Neural crest cell (in vitro differentiated cells): ENCODE results near the gene ZBTB6. TPM values are rescaled to one million over a fixed set of nuclear protein-coding genes. Genes with fewer than 3 reads are reported as not detected.
A peak's percentile ranks its signal among the peaks of the same experiment; 100 is the strongest.

Experiments
- DNase-seq: peaks from one replicate; pipeline ENCODE4 v3.0.0; 2021; ENCODE audit warnings: low read depth, mixed read lengths, low spot score
- H3K27ac Mint-ChIP-seq: one replicate; pipeline ENCODE4 v1.8.0; 2021; ENCODE audit warnings: mild to moderate bottlenecking, mixed read lengths; ENCODE audit not compliant: unreplicated experiment
- H3K27me3 Mint-ChIP-seq: 2 replicates; pipeline ENCODE4 v1.8.0; 2021; ENCODE audit warnings: low read depth, mild to moderate bottlenecking, mixed read lengths
- H3K36me3 Mint-ChIP-seq: 2 replicates; pipeline ENCODE4 v1.8.0; 2021; ENCODE audit warnings: low read depth, mild to moderate bottlenecking, mixed read lengths
- H3K4me1 Mint-ChIP-seq: 2 replicates; pipeline ENCODE4 v1.8.0; 2021; ENCODE audit warnings: mixed read lengths
- H3K4me3 Mint-ChIP-seq: one replicate; pipeline ENCODE4 v1.8.0; 2021; ENCODE audit warnings: mild to moderate bottlenecking, mixed read lengths
- H3K9me3 Mint-ChIP-seq: 2 replicates; pipeline ENCODE4 v1.8.0; 2021; ENCODE audit warnings: mixed read lengths
- CTCF ChIP-seq: fragments of 200-600 bp; sonication (generic); conservative IDR thresholded peaks from 2 replicates; pipeline ENCODE4 v1.5.0; 2021; ENCODE audit warnings: antibody characterized with exemption, mild to moderate bottlenecking
- total RNA-seq: library from RNA; stranded (reverse); gene quantifications from 2 replicates; pipeline ENCODE4 v1.2.1, GENCODE V29; 2021

The ZBTB6 gene
- total RNA-seq, 1 donor from 2014 or later, result 8.4 TPM

DNA sequence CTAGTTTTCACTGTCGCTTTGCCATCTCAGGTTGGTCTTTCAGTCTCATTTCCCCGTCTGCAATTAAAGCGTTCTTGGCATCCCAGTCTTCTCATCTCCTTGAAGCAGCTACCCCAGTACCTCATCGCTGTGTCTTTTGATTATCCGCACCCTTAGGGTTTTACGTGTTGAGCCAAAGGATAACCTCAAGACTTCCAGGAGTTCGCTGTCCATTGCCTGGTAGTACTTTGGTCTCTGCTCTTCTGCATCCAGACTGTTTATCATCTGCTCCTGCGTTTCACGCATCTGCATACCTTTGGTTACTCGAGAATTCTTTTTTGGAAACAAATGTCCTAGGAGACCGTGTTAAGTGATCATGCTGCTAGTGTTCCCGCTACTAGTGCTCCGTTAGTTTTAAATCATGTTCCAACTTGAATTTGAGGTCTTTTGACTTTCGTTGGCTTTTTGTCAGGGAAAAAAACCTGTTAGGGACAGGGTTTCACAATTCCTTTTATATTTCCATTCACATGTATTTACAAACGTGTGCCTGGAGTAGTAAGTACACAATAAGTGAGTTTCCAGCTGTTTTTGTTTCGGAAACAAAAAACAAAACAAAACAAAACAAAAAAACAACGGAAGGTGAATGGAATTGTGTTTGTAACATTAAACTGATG, 28.6 kb upstream of the ZBTB6 start:
- Mint-ChIP-seq H3K4me3 (peak overlapping the region; percentile 95), H3K36me3 (peaks cover 7% of the 10 kb centered on the region), H3K27me3 (no peaks in the 10 kb centered on the region), H3K4me1 (peaks cover 34% of the 10 kb centered on the region), H3K9me3 (no peaks in the 10 kb centered on the region), H3K27ac (peak overlapping the region; percentile 91)
- TF ChIP-seq CTCF, result no peak
- DNase-seq, result no peak

GRCh38 chr9:122940749-122941581, 27.8 kb upstream of the ZBTB6 start, which contains the start of gene RABGAP1:
Gene RABGAP1 (plus strand): TSS chr9:122941020. CDS start chr9:122957060, 16,040 bp downstream.
- Mint-ChIP-seq H3K27ac (peak within 1 kb of the TSS; percentile 91), H3K27me3 (no peaks in the 10 kb centered on the region), H3K4me3 (peak within 1 kb of the TSS; percentile 95)

GRCh38 chr9:122940454-122940748, 27.3 kb upstream of the ZBTB6 start:
- DNase-seq, result no peak
- Mint-ChIP-seq H3K27me3 (no peaks in the 10 kb centered on the region), H3K4me1 (peaks cover 26% of the 10 kb centered on the region), H3K4me3 (peak overlapping the region; percentile 95), H3K27ac (no peak overlapping the region), H3K9me3 (no peaks in the 10 kb centered on the region), H3K36me3 (peaks cover 5% of the 10 kb centered on the region)
- no peak for TF ChIP-seq CTCF

More at GRCh38 chr9:122940749-122941581, 27.8 kb upstream of the ZBTB6 start, which contains the start of gene RABGAP1:
- TF ChIP-seq CTCF, result no peak
- Mint-ChIP-seq H3K36me3 (peaks cover 7% of the 10 kb centered on the region), H3K4me1 (peaks cover 32% of the 10 kb centered on the region), H3K9me3 (no peaks in the 10 kb centered on the region)
- DNase-seq, result peak; percentile 91

- Mint-ChIP-seq H3K27me3 (no peaks in the 10 kb centered on the region), H3K4me1 (peaks cover 23% of the 10 kb centered on the region), H3K4me3 (peak overlapping the region; percentile 8), H3K36me3 (peaks cover 6% of the 10 kb centered on the region), H3K27ac (no peak overlapping the region), H3K9me3 (no peaks in the 10 kb centered on the region)
- no peak for DNase-seq
- TF ChIP-seq CTCF, result no peak
Measured at GRCh38 chr9:122939601-122940000, 26.5 kb upstream of the ZBTB6 start.

- peaks cover 6% of the 10 kb centered on the region for H3K36me3 Mint-ChIP-seq
- H3K4me3 Mint-ChIP-seq, result peak overlapping the region; percentile 49
- peaks cover 30% of the 10 kb centered on the region for H3K4me1 Mint-ChIP-seq
- H3K9me3 Mint-ChIP-seq, result no peaks in the 10 kb centered on the region
- H3K27ac Mint-ChIP-seq, result no peak overlapping the region
- no peaks in the 10 kb centered on the region for H3K27me3 Mint-ChIP-seq
- no peak for DNase-seq
- TF ChIP-seq CTCF, result no peak
Measured at GRCh38 chr9:122936883-122937282, 23.8 kb upstream of the ZBTB6 start.
